Mesendoderm (in vitro differentiated cells): ENCODE results near the gene MAN2A1.

Experiments
- DNase-seq: peaks from one replicate; pipeline ENCODE4 v3.0.0; 2013
- H2AK5ac ChIP-seq: 2 replicates; pipeline ENCODE4 v1.6.1; 2013; ENCODE audit warnings: low read length, inconsistent platforms
- H2BK120ac ChIP-seq: 2 replicates; pipeline ENCODE4 v1.6.1; 2013; ENCODE audit warnings: low read depth, mild to moderate bottlenecking, low read length, moderate library complexity, mixed read lengths
- H2BK15ac ChIP-seq: replicated peaks from 2 replicates; pipeline ENCODE4 v1.6.1; 2013; ENCODE audit warnings: low read depth, mild to moderate bottlenecking, moderate library complexity
- H2BK5ac ChIP-seq: 2 replicates; pipeline ENCODE4 v1.6.1; 2013; ENCODE audit warnings: low read length, inconsistent platforms
- H3K18ac ChIP-seq: 2 replicates; pipeline ENCODE4 v1.6.1; 2013; ENCODE audit warnings: mild to moderate bottlenecking, low read length, mixed read lengths
- H3K23ac ChIP-seq: one replicate; pipeline ENCODE4 v1.6.1; 2013; ENCODE audit warnings: low read length
- H3K27ac ChIP-seq: 2 replicates; pipeline ENCODE4 v1.5.1; 2013; ENCODE audit warnings: low read depth, mild to moderate bottlenecking, inconsistent platforms, low read length, moderate library complexity
- H3K27me3 ChIP-seq: 2 replicates; pipeline ENCODE4 v1.6.1; 2013; ENCODE audit warnings: low read length, control low read depth, mild to moderate bottlenecking, inconsistent platforms; ENCODE audit not compliant: insufficient read depth, poor library complexity
- H3K36me3 ChIP-seq: 2 replicates; pipeline ENCODE4 v1.6.1; 2013; ENCODE audit warnings: low read length, inconsistent platforms; ENCODE audit not compliant: control insufficient read depth, insufficient read depth
- H3K4ac ChIP-seq: one replicate; pipeline ENCODE4 v1.6.1; 2013; ENCODE audit warnings: low read depth, mild to moderate bottlenecking, low read length, moderate library complexity
- H3K4me1 ChIP-seq: 2 replicates; pipeline ENCODE4 v1.6.1; 2013; ENCODE audit warnings: low read depth, low read length, inconsistent platforms; ENCODE audit not compliant: control insufficient read depth
- H3K4me2 ChIP-seq: 2 replicates; pipeline ENCODE4 v1.6.1; 2013; ENCODE audit warnings: low read length
- H3K4me3 ChIP-seq: 2 replicates; pipeline ENCODE4 v1.5.1; 2013; ENCODE audit warnings: mild to moderate bottlenecking, low read length
- H3K56ac ChIP-seq: one replicate; pipeline ENCODE4 v1.6.1; 2013; ENCODE audit warnings: low read length
- H3K79me1 ChIP-seq: 2 replicates; pipeline ENCODE4 v1.6.1; 2013; ENCODE audit warnings: low read length, inconsistent platforms
- H3K79me2 ChIP-seq: 2 replicates; pipeline ENCODE4 v1.6.1; 2013; ENCODE audit warnings: mild to moderate bottlenecking, low read length; ENCODE audit not compliant: control insufficient read depth, insufficient read depth
- H3K9ac ChIP-seq: 2 replicates; pipeline ENCODE4 v1.6.1; 2013; ENCODE audit warnings: low read length, inconsistent platforms
- H4K5ac ChIP-seq: one replicate; pipeline ENCODE4 v1.6.1; 2013; ENCODE audit warnings: low read length
- H4K8ac ChIP-seq: one replicate; pipeline ENCODE4 v1.6.1; 2013; ENCODE audit warnings: low read depth, mild to moderate bottlenecking, control low read depth, low read length, moderate library complexity
- WGBS: extraction: QIAGEN DNeasy Blood & Tissue Kit; methylation state at CpG from one replicate; pipeline ENCODE4 v1.1.7; 2013; ENCODE audit warnings: low lambda C conversion rate, missing lambda C conversion rate; ENCODE audit not compliant: insufficient coverage; ENCODE audit errors: extremely low coverage; 5-methylcytosine and 5-hydroxymethylcytosine counted together

Gene MAN2A1

DNA sequence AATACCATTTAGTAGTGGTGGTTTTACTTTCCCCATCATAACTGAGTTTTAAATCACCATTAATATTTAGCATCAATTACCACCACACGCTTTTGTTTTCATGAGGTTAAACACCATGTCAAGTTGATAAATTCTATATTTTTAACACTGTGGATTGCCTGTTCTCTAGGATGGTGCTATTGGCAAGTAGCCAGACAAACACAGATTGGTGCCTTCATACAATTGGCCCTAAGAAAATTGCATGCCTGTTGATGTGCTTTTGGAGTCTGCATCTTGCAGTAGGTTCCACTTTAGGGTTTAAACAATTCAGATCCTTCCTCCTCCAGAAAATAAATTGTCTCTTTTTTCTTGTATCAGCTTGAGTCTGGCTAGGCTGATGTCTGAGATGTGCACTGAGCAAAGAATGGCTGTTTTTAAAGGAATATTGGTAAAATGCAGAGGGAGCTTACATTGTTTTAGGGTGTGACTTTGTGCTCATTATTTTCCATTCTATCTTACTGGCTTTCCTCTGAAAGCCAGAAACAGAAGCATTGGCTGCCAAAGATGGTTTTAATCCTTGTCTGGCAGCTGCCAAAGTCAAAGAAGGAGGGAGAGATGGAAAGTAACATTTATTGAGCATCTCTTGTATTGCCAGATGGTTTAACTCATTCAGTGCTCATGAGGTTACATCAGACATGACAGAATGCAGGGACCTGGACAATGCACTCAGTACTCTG is 19.6 kb upstream of the MAN2A1 start:
- Histone ChIP-seq H4K8ac (no peak overlapping the region), H3K23ac (no peak overlapping the region), H2BK5ac (no peak overlapping the region), H2AK5ac (no peak overlapping the region), H3K9ac (no peak overlapping the region), H3K79me1 (no peaks in the 10 kb centered on the region), H3K27ac (no peak overlapping the region), H3K36me3 (no peaks in the 10 kb centered on the region), H3K27me3 (no peaks in the 10 kb centered on the region), H3K4me1 (no peaks in the 10 kb centered on the region), H2BK15ac (no peak overlapping the region), H3K18ac (no peak overlapping the region), H3K4ac (no peak overlapping the region), H2BK120ac (no peak overlapping the region), H3K56ac (no peak overlapping the region), H3K4me3 (no peak overlapping the region), H3K79me2 (no peaks in the 10 kb centered on the region), H4K5ac (no peak overlapping the region), H3K4me2 (no peak overlapping the region)
- DNase-seq, result no peak
- WGBS, result no CpG with 5 or more reads among the region's 1 CpG

DNA sequence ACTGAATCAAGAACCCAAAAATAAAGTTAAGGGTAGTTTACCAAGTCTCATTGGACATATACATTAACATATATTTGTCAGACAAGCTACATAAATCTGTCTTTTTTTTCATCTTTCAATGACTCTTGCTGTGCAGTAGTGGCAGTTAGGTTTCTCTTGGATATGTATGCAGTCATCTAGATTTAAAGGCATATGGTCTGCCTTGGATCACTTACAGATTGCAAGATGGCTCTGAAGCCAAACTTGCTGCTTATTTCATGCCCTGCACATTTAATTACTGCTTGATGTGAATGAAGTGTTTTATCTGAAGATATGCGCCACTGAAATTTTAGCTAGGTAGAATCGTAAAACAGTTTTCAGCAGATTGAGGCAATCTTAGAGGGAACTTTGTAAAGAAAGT is 18.6 kb upstream of the MAN2A1 start:
- WGBS, result no CpG with 5 or more reads among the region's 2 CpGs
- no peak overlapping the region for H2BK15ac ChIP-seq

DNA sequence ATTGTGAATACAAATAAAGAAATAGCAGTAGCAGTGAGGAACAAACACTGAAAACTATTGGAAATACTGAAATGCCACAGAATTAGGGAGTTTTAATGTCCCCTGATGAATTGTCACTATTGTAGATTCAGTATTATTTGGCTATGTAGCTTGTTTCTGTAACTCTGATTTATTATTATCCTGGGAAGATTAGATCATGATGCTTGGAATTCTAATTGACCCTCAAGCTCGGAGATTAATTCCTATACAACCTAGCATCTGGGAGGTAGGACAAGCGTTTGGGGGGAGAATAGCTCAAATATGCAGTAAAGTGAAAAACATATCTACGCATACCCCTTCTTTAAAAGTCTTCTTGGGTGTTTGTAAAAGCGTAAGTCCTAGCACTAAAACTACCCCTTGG is 15.1 kb upstream of the MAN2A1 start:
- Histone ChIP-seq H2BK15ac (no peak overlapping the region), H4K5ac (no peak overlapping the region), H3K56ac (no peak overlapping the region), H3K36me3 (no peaks in the 10 kb centered on the region), H3K4ac (no peak overlapping the region), H2AK5ac (no peak overlapping the region), H3K27ac (no peak overlapping the region), H3K79me2 (no peaks in the 10 kb centered on the region), H3K9ac (no peak overlapping the region), H4K8ac (no peak overlapping the region), H3K23ac (no peak overlapping the region), H2BK120ac (no peak overlapping the region), H3K18ac (no peak overlapping the region), H3K79me1 (no peaks in the 10 kb centered on the region), H3K4me3 (no peak overlapping the region), H3K4me1 (no peaks in the 10 kb centered on the region), H2BK5ac (no peak overlapping the region), H3K4me2 (no peak overlapping the region), H3K27me3 (no peaks in the 10 kb centered on the region)
- WGBS, result no CpG with 5 or more reads among the region's 4 CpGs
- DNase-seq, result no peak

More for the DNA sequence above, 18.6 kb upstream of the MAN2A1 start:
- H3K36me3 ChIP-seq, result no peaks in the 10 kb centered on the region
- no peak overlapping the region for H3K4me3 ChIP-seq
- no peak overlapping the region for H3K23ac ChIP-seq
- H4K5ac ChIP-seq, result no peak overlapping the region
- no peak overlapping the region for H3K9ac ChIP-seq
- no peaks in the 10 kb centered on the region for H3K4me1 ChIP-seq
- no peak overlapping the region for H3K4me2 ChIP-seq
- DNase-seq, result no peak
- no peak overlapping the region for H3K18ac ChIP-seq
- no peak overlapping the region for H2BK120ac ChIP-seq
- no peak overlapping the region for H2AK5ac ChIP-seq
- H3K56ac ChIP-seq, result no peak overlapping the region
- H3K4ac ChIP-seq, result no peak overlapping the region
- no peaks in the 10 kb centered on the region for H3K79me1 ChIP-seq
- no peak overlapping the region for H3K27ac ChIP-seq
- H3K27me3 ChIP-seq, result no peaks in the 10 kb centered on the region
- no peak overlapping the region for H4K8ac ChIP-seq
- H2BK5ac ChIP-seq, result no peak overlapping the region
- no peaks in the 10 kb centered on the region for H3K79me2 ChIP-seq

DNA sequence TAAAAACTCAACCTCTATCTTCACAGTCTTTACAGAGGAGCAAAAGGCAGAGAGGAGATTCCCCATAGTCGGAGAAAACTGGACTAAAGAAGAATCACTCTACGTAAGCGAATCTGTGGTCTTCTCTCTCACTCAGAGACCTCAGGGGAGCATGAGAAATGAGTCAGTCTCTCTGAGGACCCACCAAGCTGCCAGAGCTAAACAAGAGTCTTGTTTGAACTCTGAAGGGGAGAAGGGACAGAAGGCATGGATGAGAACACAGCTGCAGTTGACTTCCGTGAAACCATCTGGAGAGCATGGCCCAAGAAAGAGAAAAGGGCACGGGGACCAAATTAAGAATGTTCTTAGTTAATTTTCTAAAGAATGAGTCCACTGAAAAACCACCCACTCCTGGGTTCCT is 12.8 kb upstream of the MAN2A1 start:
- H3K79me2 ChIP-seq, result no peaks in the 10 kb centered on the region
- no peak overlapping the region for H3K9ac ChIP-seq
- no peak overlapping the region for H3K27ac ChIP-seq
- H3K27me3 ChIP-seq, result no peaks in the 10 kb centered on the region
- H3K4me1 ChIP-seq, result no peaks in the 10 kb centered on the region
- no peak overlapping the region for H2BK15ac ChIP-seq
- no peak overlapping the region for H4K5ac ChIP-seq
- no peak overlapping the region for H2BK120ac ChIP-seq
- H3K56ac ChIP-seq, result no peak overlapping the region
- no peak overlapping the region for H3K23ac ChIP-seq
- DNase-seq, result no peak
- no CpG with 5 or more reads among the region's 5 CpGs for WGBS
- no peak overlapping the region for H2AK5ac ChIP-seq
- H3K4me2 ChIP-seq, result no peak overlapping the region
- H3K36me3 ChIP-seq, result no peaks in the 10 kb centered on the region
- no peak overlapping the region for H3K4ac ChIP-seq
- H3K18ac ChIP-seq, result no peak overlapping the region
- no peaks in the 10 kb centered on the region for H3K79me1 ChIP-seq
- H4K8ac ChIP-seq, result no peak overlapping the region
- no peak overlapping the region for H3K4me3 ChIP-seq
- H2BK5ac ChIP-seq, result no peak overlapping the region

DNA sequence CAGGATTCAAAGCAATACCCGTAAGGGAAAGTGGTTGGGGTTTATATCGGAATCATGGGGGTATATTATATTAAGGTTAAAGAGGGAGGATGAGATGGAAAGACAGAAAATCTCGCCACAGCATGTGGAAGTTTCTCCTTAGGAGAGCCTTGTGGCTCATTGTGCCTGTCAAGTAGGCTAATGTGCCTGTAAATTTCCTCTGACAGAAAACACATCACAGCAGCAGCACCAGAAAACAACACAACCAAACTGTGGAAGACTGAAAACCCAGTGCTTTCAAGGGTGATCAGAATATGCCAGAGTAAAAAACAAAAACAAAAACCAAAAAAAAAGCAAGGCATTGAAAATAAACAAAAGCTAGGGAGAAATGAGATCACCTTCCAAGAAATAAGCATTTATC is 11.3 kb upstream of the MAN2A1 start:
- Histone ChIP-seq H4K5ac (no peak overlapping the region), H3K18ac (no peak overlapping the region), H3K27me3 (no peaks in the 10 kb centered on the region), H2BK120ac (no peak overlapping the region), H3K4me3 (no peak overlapping the region), H3K23ac (no peak overlapping the region), H3K9ac (no peak overlapping the region), H3K79me1 (no peaks in the 10 kb centered on the region), H2AK5ac (no peak overlapping the region), H2BK15ac (no peak overlapping the region), H3K4me2 (no peak overlapping the region), H3K36me3 (no peaks in the 10 kb centered on the region), H4K8ac (no peak overlapping the region), H2BK5ac (no peak overlapping the region), H3K27ac (no peak overlapping the region), H3K79me2 (no peaks in the 10 kb centered on the region), H3K4me1 (peaks cover 2% of the 10 kb centered on the region), H3K4ac (no peak overlapping the region), H3K56ac (no peak overlapping the region)
- WGBS, result 100% methylated on average over 2 of the region's 3 CpGs
- no peak for DNase-seq

DNA sequence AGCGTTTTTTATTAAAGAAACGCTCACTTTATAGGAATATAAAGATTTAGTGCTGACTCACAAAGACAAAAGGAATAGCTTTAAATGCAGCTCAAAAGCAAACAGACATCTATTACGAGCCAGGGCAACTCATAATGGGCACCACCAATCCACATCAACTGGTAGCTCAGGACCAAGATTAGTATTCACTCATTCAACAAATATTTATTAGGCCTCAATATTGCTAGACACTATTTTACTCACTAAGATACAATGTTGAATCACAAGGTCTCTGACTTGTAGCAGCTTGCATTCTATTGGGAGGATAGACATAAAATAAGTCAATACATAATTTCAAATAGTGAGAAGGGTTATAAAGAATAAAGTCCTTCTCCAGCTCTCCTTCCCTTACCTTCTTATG is 8.0 kb upstream of the MAN2A1 start:
- no peak overlapping the region for H2BK5ac ChIP-seq
- H3K56ac ChIP-seq, result no peak overlapping the region
- no peak overlapping the region for H3K4ac ChIP-seq
- H3K23ac ChIP-seq, result no peak overlapping the region
- no peaks in the 10 kb centered on the region for H3K27me3 ChIP-seq
- no peak overlapping the region for H3K27ac ChIP-seq
- H2BK120ac ChIP-seq, result no peak overlapping the region
- H2AK5ac ChIP-seq, result no peak overlapping the region
- H3K18ac ChIP-seq, result no peak overlapping the region
- H2BK15ac ChIP-seq, result no peak overlapping the region
- no peak for DNase-seq
- H4K8ac ChIP-seq, result no peak overlapping the region
- H4K5ac ChIP-seq, result no peak overlapping the region
- H3K79me1 ChIP-seq, result no peaks in the 10 kb centered on the region
- no peak overlapping the region for H3K9ac ChIP-seq
- H3K79me2 ChIP-seq, result no peaks in the 10 kb centered on the region
- H3K4me1 ChIP-seq, result peaks cover 2% of the 10 kb centered on the region
- H3K4me3 ChIP-seq, result no peak overlapping the region
- H3K4me2 ChIP-seq, result no peak overlapping the region
- no peaks in the 10 kb centered on the region for H3K36me3 ChIP-seq
- WGBS, result 100% methylated on average over 2 of the region's 3 CpGs
